Stimulated activated CD8-positive, alpha-beta memory T cell treated with anti-CD3 and anti-CD28 coated beads, Interleukin-15, amount 100 ng/mL, for 24 hours (primary cell): ENCODE results near the gene RPL15.
"Not testable (repeated sequence)": the region's sequence is repeated elsewhere in the genome, so short reads cannot be mapped to it uniquely, and the experiment has no call there.

Source experiments
- DNase-seq: peaks from one replicate; pipeline ENCODE4 v3.0.0-alpha.2; 2020; ENCODE audit warnings: low read depth

The RPL15 gene

GRCh38 chr3:23916886-23917678 is at the start of gene RPL15, which contains the start of gene NKIRAS1:
RPL15 (plus strand) TSS chr3:23917132; CDS start chr3:23917860, 728 bp downstream.
NKIRAS1 (minus strand) TSS chr3:23916990; CDS start chr3:23910904, 6,086 bp downstream.
- peak; percentile 89 for DNase-seq

- no peak for DNase-seq
Measured at GRCh38 chr3:23867400-23867799, 49.5 kb upstream of the RPL15 start.

- DNase-seq: no peak
Measured at GRCh38 chr3:23867838-23868237, 49.1 kb upstream of the RPL15 start.

- DNase-seq: no peak
Measured at GRCh38 chr3:23869977-23870662, 46.8 kb upstream of the RPL15 start.

GRCh38 chr3:23870663-23871043 is 46.3 kb upstream of the RPL15 start:
- DNase-seq: not testable (repeated sequence)

- not testable (repeated sequence) for DNase-seq
Measured at GRCh38 chr3:23871361-23871760, 45.6 kb upstream of the RPL15 start.

GRCh38 chr3:23872330-23872729 is 44.6 kb upstream of the RPL15 start:
- DNase-seq: no peak

- no peak for DNase-seq
Measured at GRCh38 chr3:23873941-23874340, 43.0 kb upstream of the RPL15 start.

- no peak for DNase-seq
Measured at GRCh38 chr3:23874359-23875112, 42.4 kb upstream of the RPL15 start.

GRCh38 chr3:23875113-23875725 is 41.7 kb upstream of the RPL15 start:
- no peak for DNase-seq

- DNase-seq: no peak
Measured at GRCh38 chr3:23876923-23877322, 40.0 kb upstream of the RPL15 start.

- no peak for DNase-seq
Measured at GRCh38 chr3:23877329-23877980, 39.5 kb upstream of the RPL15 start.

GRCh38 chr3:23879485-23879884 is 37.4 kb upstream of the RPL15 start:
- DNase-seq: no peak

- no peak for DNase-seq
Measured at GRCh38 chr3:23880703-23881339, 36.1 kb upstream of the RPL15 start.

GRCh38 chr3:23881993-23882392 is 34.9 kb upstream of the RPL15 start:
- DNase-seq: not testable (repeated sequence)

- DNase-seq: no peak
Measured at GRCh38 chr3:23882487-23882918, 34.4 kb upstream of the RPL15 start.

- no peak for DNase-seq
Measured at GRCh38 chr3:23884481-23884880, 32.5 kb upstream of the RPL15 start.

GRCh38 chr3:23885210-23885609 is 31.7 kb upstream of the RPL15 start:
- DNase-seq: no peak

- DNase-seq: no peak
Measured at GRCh38 chr3:23886311-23886710, 30.6 kb upstream of the RPL15 start.

GRCh38 chr3:23888617-23889228 is 28.2 kb upstream of the RPL15 start:
- DNase-seq: no peak

- DNase-seq: no peak
Measured at GRCh38 chr3:23889386-23889785, 27.5 kb upstream of the RPL15 start.
